Karpas-422 (cell line): ENCODE results near the gene CR1. TPM values are rescaled to one million over a fixed set of nuclear protein-coding genes. Genes with fewer than 3 reads are reported as not detected.
"Not testable (repeated sequence)": the region's sequence is repeated elsewhere in the genome, so short reads cannot be mapped to it uniquely, and the experiment has no call there.

Source experiments
- DNase-seq: peaks from one replicate; pipeline ENCODE4 v3.0.0-alpha.2; 2015
- H2AFZ ChIP-seq: fragments of 200-600 bp; sonication (generic); 2 replicates; pipeline ENCODE4 v1.6.1; 2014; ENCODE audit warnings: antibody characterized with exemption, low read length, mixed read lengths
- H3K27ac ChIP-seq: fragments of 200-600 bp; sonication (generic); 2 replicates; pipeline ENCODE4 v1.5.1; 2014; ENCODE audit warnings: mild to moderate bottlenecking, low read length, moderate library complexity
- H3K27me3 ChIP-seq: fragments of 200-600 bp; sonication (generic); 2 replicates; pipeline ENCODE4 v1.6.1; 2014; ENCODE audit warnings: low read length, mixed read lengths
- H3K36me3 ChIP-seq: fragments of 200-600 bp; sonication (generic); 2 replicates; pipeline ENCODE4 v1.6.1; 2014; ENCODE audit warnings: low read length, mixed read lengths; ENCODE audit not compliant: insufficient read depth
- H3K4me1 ChIP-seq: fragments of 200-600 bp; sonication (generic); 2 replicates; pipeline ENCODE4 v1.6.1; 2014; ENCODE audit warnings: mild to moderate bottlenecking, low read length, mixed read lengths
- H3K4me2 ChIP-seq: fragments of 200-600 bp; sonication (generic); 2 replicates; pipeline ENCODE4 v1.6.1; 2014; ENCODE audit warnings: low read length, low read depth, mild to moderate bottlenecking; ENCODE audit not compliant: poor library complexity, severe bottlenecking
- H3K4me3 ChIP-seq: fragments of 200-600 bp; sonication (generic); 2 replicates; pipeline ENCODE4 v1.5.1; 2014; ENCODE audit warnings: mild to moderate bottlenecking, antibody characterized with exemption, low read length, mixed read lengths
- H3K79me2 ChIP-seq: fragments of 200-600 bp; sonication (generic); 2 replicates; pipeline ENCODE4 v1.6.1; 2014; ENCODE audit warnings: mild to moderate bottlenecking, low read length, mixed read lengths
- H3K9ac ChIP-seq: fragments of 200-600 bp; sonication (generic); 2 replicates; pipeline ENCODE4 v1.6.0; 2014; ENCODE audit warnings: low read length
- H3K9me2 ChIP-seq: fragments of 200-600 bp; sonication (generic), shearing (Covaris generic); replicated peaks from 2 replicates; pipeline ENCODE4 v1.6.0; 2014; ENCODE audit warnings: mild to moderate bottlenecking, low read length, moderate library complexity; ENCODE audit not compliant: insufficient read depth
- H3K9me3 ChIP-seq: fragments of 300-700, 200-600 bp; sonication (generic); 2 replicates; pipeline ENCODE4 v1.6.1; 2014; ENCODE audit warnings: low read length, mixed read lengths
- H4K20me1 ChIP-seq: fragments of 200-600 bp; sonication (generic); 2 replicates; pipeline ENCODE4 v1.6.1; 2014; ENCODE audit warnings: mild to moderate bottlenecking, antibody characterized with exemption, low read length, low read depth; ENCODE audit not compliant: insufficient read depth
- total RNA-seq: library from RNA; depleted of rRNA; stranded (reverse); fragments of >200 nt; shearing (Covaris generic); gene quantifications from 2 replicates; pipeline ENCODE4 v1.2.3, GENCODE V29; 2014; ENCODE audit warnings: low replicate concordance

CR1 gene
- total RNA-seq, 1 experiment from 2014 or later = not detected

- not testable (repeated sequence) for H3K4me3 ChIP-seq
These were observed 50.9 kb downstream of the CR1 start for GRCh38 chr1:207546677-207547357.

DNA sequence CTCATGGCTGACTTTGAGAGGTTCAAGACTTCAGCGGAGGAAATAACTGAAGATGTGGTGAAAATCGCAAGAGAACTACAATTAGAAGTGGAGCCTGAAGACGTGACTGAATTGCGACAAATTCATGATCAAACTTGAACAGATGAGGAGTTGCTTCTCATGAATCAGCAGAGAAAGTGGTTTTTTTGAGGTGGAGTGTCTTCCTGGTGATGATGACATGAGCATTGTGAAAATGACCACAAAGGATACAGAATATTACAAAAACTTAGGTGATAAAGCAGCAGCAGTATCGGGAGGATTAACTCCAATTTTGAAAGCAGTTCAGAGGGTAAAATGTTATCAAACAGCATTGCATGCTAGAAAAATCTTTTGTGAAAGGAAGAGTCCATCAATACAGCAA is 58.9 kb downstream of the CR1 start:
- not testable (repeated sequence) for H3K9ac ChIP-seq, H3K4me3 ChIP-seq, H3K27ac ChIP-seq, H3K79me2 ChIP-seq, H3K4me1 ChIP-seq, H3K4me2 ChIP-seq, H3K9me3 ChIP-seq, H2AFZ ChIP-seq, H4K20me1 ChIP-seq, H3K9me2 ChIP-seq, DNase-seq, H3K36me3 ChIP-seq, H3K27me3 ChIP-seq

More at GRCh38 chr1:207546677-207547357, 50.9 kb downstream of the CR1 start:
- H4K20me1 ChIP-seq, H3K9me3 ChIP-seq, H3K79me2 ChIP-seq, H3K27me3 ChIP-seq, H3K9ac ChIP-seq, DNase-seq, H3K9me2 ChIP-seq, H3K4me1 ChIP-seq, H3K36me3 ChIP-seq, H3K27ac ChIP-seq, H2AFZ ChIP-seq, H3K4me2 ChIP-seq: not testable (repeated sequence)

GRCh38 chr1:207565546-207566468 is 69.8 kb downstream of the CR1 start:
- H3K36me3 ChIP-seq = no peaks in the 10 kb centered on the region
- H3K4me1 ChIP-seq = no peaks in the 10 kb centered on the region
- H3K27ac ChIP-seq = no peak overlapping the region
- H3K9ac ChIP-seq = no peak overlapping the region
- no peaks in the 10 kb centered on the region for H3K9me2 ChIP-seq
- DNase-seq = peak; percentile 41
- no peak overlapping the region for H3K4me3 ChIP-seq
- H2AFZ ChIP-seq = no peak overlapping the region
- H3K4me2 ChIP-seq = no peak overlapping the region
- H3K27me3 ChIP-seq = no peaks in the 10 kb centered on the region
- no peaks in the 10 kb centered on the region for H3K79me2 ChIP-seq
- no peaks in the 10 kb centered on the region for H4K20me1 ChIP-seq
- H3K9me3 ChIP-seq = no peaks in the 10 kb centered on the region

- H3K27ac ChIP-seq, H3K27me3 ChIP-seq, H3K36me3 ChIP-seq, H3K9ac ChIP-seq, H4K20me1 ChIP-seq, H3K9me2 ChIP-seq, H3K4me3 ChIP-seq, H3K4me1 ChIP-seq, H3K4me2 ChIP-seq, H3K79me2 ChIP-seq, H2AFZ ChIP-seq, DNase-seq, H3K9me3 ChIP-seq: not testable (repeated sequence)
These were observed 76.0 kb downstream of the CR1 start for GRCh38 chr1:207571926-207572325.

DNA sequence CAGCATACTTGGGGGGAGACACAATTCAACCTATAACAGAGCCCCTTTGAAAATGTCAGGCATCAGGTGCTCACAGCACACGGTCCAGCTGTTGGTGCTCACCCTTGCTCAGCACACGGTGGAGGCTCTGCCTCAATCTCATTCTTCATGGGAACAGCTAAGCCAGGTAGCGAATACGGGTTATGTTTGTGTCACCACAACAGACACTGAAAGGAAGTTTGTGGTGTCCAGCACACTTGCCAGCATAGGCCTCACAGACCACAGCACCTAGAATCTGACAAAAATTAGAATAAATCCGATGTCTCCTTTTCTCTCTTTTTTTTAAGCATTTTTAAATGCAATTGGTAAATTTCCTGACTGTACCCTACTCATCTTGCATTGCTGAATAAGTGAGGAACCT is 77.1 kb downstream of the CR1 start:
- H3K4me2 ChIP-seq, H3K9me2 ChIP-seq, H3K27ac ChIP-seq, H3K9ac ChIP-seq, H2AFZ ChIP-seq, DNase-seq, H3K4me1 ChIP-seq, H3K9me3 ChIP-seq, H3K27me3 ChIP-seq, H3K79me2 ChIP-seq, H4K20me1 ChIP-seq, H3K4me3 ChIP-seq, H3K36me3 ChIP-seq: not testable (repeated sequence)

GRCh38 chr1:207575381-207575780 is 79.4 kb downstream of the CR1 start:
- DNase-seq, H3K9me3 ChIP-seq: not testable (repeated sequence)

DNA sequence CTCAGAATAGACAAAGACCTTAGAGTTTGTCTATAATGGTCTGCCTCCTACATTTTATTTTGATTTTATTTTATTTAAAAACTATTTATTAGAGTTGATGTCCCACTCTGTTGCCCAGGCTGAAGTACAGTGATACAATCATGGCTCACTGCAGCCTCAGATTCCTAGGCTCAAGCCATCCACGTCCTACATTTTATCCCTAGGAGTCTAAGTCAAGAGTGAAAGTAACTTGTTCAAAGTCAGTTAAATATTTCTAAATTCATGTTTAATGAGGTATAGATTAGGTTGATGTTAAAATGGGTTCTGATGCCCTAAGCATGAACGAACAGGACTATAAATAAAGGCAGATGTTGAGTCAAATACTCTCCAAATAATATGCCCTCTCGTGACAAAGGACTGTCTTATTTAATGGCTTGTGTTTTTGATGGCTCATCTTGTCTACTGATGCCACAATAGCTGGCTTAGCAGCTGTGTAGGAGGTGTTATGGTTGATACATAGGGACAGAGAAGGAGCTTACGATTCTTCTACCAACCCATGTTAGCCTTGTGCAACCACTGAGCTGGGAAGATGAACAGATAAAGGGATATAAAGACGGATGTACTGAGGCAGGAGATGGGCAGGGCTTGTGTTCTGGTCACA is 83.0 kb downstream of the CR1 start:
- no peaks in the 10 kb centered on the region for H3K9me3 ChIP-seq
- no peaks in the 10 kb centered on the region for H3K36me3 ChIP-seq
- H3K27ac ChIP-seq = no peak overlapping the region
- no peak overlapping the region for H3K4me3 ChIP-seq
- H3K9ac ChIP-seq = no peak overlapping the region
- no peaks in the 10 kb centered on the region for H3K79me2 ChIP-seq
- no peaks in the 10 kb centered on the region; the same call in 1 of the 2 replicates for H4K20me1 ChIP-seq
- no peaks in the 10 kb centered on the region for H3K27me3 ChIP-seq
- DNase-seq = no peak
- H2AFZ ChIP-seq = no peak overlapping the region
- no peak overlapping the region for H3K4me2 ChIP-seq
- no peaks in the 10 kb centered on the region for H3K4me1 ChIP-seq
- H3K9me2 ChIP-seq = no peaks in the 10 kb centered on the region

More at GRCh38 chr1:207575381-207575780, 79.4 kb downstream of the CR1 start:
- not testable (repeated sequence) for H3K9me2 ChIP-seq, H3K36me3 ChIP-seq, H3K27me3 ChIP-seq, H4K20me1 ChIP-seq, H3K9ac ChIP-seq, H3K27ac ChIP-seq, H3K4me3 ChIP-seq, H3K79me2 ChIP-seq, H3K4me2 ChIP-seq, H3K4me1 ChIP-seq, H2AFZ ChIP-seq

GRCh38 chr1:207579436-207579799 is 83.5 kb downstream of the CR1 start:
- Histone ChIP-seq H3K4me3 (no peak overlapping the region), H3K27me3 (no peaks in the 10 kb centered on the region), H3K79me2 (no peaks in the 10 kb centered on the region), H3K9me3 (no peaks in the 10 kb centered on the region), H4K20me1 (no peaks in the 10 kb centered on the region; the same call in 1 of the 2 replicates), H3K4me1 (no peaks in the 10 kb centered on the region), H3K9me2 (no peaks in the 10 kb centered on the region), H3K36me3 (no peaks in the 10 kb centered on the region), H2AFZ (no peak overlapping the region), H3K9ac (no peak overlapping the region), H3K4me2 (no peak overlapping the region), H3K27ac (no peak overlapping the region)
- DNase-seq = peak; percentile 85
